Hepatocyte (in vitro differentiated cells): Measurements from ENCODE around the gene DHTKD1. TPM values are rescaled to one million over a fixed set of nuclear protein-coding genes. Genes with fewer than 3 reads are reported as not detected.

Experiments used
- DNase-seq: peaks from one replicate; pipeline ENCODE4 v3.0.0-alpha.2; 2016; ENCODE audit warnings: low spot score
- H2AFZ ChIP-seq: fragments of 200-600 bp; sonication (generic); 2 replicates; pipeline ENCODE4 v1.6.0; 2016; ENCODE audit warnings: antibody characterized with exemption, mild to moderate bottlenecking
- H3K27ac ChIP-seq: fragments of 200-600 bp; sonication (generic); 2 replicates; pipeline ENCODE4 v1.5.1; 2016; ENCODE audit warnings: mild to moderate bottlenecking
- H3K27me3 ChIP-seq: fragments of 200-600 bp; sonication (generic); 2 replicates; pipeline ENCODE4 v1.6.1; 2016
- H3K36me3 ChIP-seq: fragments of 200-600 bp; sonication (generic); replicated peaks from 2 replicates; pipeline ENCODE4 v1.5.1; 2016; ENCODE audit warnings: low read depth; ENCODE audit not compliant: insufficient read depth
- H3K4me1 ChIP-seq: fragments of 200-600 bp; sonication (generic); 2 replicates; pipeline ENCODE4 v1.5.1; 2016; ENCODE audit warnings: mild to moderate bottlenecking, moderate library complexity; ENCODE audit not compliant: insufficient read depth
- H3K4me2 ChIP-seq: fragments of 200-600 bp; sonication (generic); 2 replicates; pipeline ENCODE4 v1.6.0; 2016
- H3K4me3 ChIP-seq: fragments of 200-600 bp; sonication (generic); 2 replicates; pipeline ENCODE4 v1.5.1; 2016; ENCODE audit warnings: mild to moderate bottlenecking
- H3K79me2 ChIP-seq: fragments of 200-600 bp; sonication (generic); 2 replicates; pipeline ENCODE4 v1.6.0; 2017; ENCODE audit warnings: mild to moderate bottlenecking
- H3K9me2 ChIP-seq: fragments of 200-600 bp; sonication (generic); replicated peaks from 2 replicates; pipeline ENCODE4 v1.6.0; 2017; ENCODE audit warnings: mild to moderate bottlenecking; ENCODE audit not compliant: insufficient read depth
- H3K9me3 ChIP-seq: fragments of 200-600 bp; sonication (generic); 2 replicates; pipeline ENCODE4 v1.5.1; 2016; ENCODE audit warnings: low read depth, mild to moderate bottlenecking
- H4K20me1 ChIP-seq: fragments of 200-600 bp; sonication (generic); 2 replicates; pipeline ENCODE4 v1.6.0; 2016; ENCODE audit warnings: mild to moderate bottlenecking; ENCODE audit not compliant: insufficient read depth, poor library complexity, severe bottlenecking
- CTCF ChIP-seq: fragments of 200-600 bp; sonication (generic); IDR thresholded peaks from 2 replicates; pipeline ENCODE4 v1.5.1; 2016; ENCODE audit warnings: antibody characterized with exemption, mild to moderate bottlenecking; ENCODE audit not compliant: poor library complexity
- EZH2 ChIP-seq: fragments of 200-600 bp; sonication (generic); IDR thresholded peaks from 2 replicates; pipeline ENCODE4 v1.6.1; 2016; ENCODE audit warnings: antibody characterized with exemption, mild to moderate bottlenecking, borderline replicate concordance
- EZH2phosphoT487 ChIP-seq: fragments of 200-600 bp; sonication (generic); IDR thresholded peaks from one replicate; pipeline ENCODE4 v1.6.1; 2018; ENCODE audit warnings: antibody characterized with exemption, mild to moderate bottlenecking, low read depth, moderate library complexity; ENCODE audit not compliant: unreplicated experiment, severe bottlenecking
- WGBS: methylation state at CpG from one replicate; pipeline ENCODE4 v1.1.6; 2016; ENCODE audit warnings: low lambda C conversion rate; ENCODE audit errors: missing lambda C conversion rate; 5-methylcytosine and 5-hydroxymethylcytosine counted together
- polyA plus RNA-seq: library from polyadenylated mRNA; unstranded; fragments of >200 nt; fragmentation: Nextera tagmentation; extraction: Ambion mirVana; gene quantifications from 2 replicates; pipeline ENCODE4 v1.2.1, GENCODE V29; 2016
- total RNA-seq: library from RNA; depleted of rRNA; stranded (reverse); fragments of >200 nt; gene quantifications from 2 replicates; pipeline ENCODE4 v1.2.3, GENCODE V29; 2014

Gene DHTKD1
- total and polyA plus RNA-seq, 2 experiments from 2014 or later: 22.8 to 23.8 TPM

- H3K9me3 ChIP-seq: no peaks in the 10 kb centered on the region
- H3K36me3 ChIP-seq: no peaks in the 10 kb centered on the region
- TF ChIP-seq EZH2phosphoT487 (no peak), EZH2 (no peak), CTCF (no peak)
- H3K4me1 ChIP-seq: no peaks in the 10 kb centered on the region
- H3K27ac ChIP-seq: no peak overlapping the region
- H3K9me2 ChIP-seq: no peaks in the 10 kb centered on the region
- WGBS: 98% methylated on average over 5 of the region's 5 CpGs
- DNase-seq: no peak
- no peak overlapping the region for H3K4me2 ChIP-seq
- H3K27me3 ChIP-seq: no peaks in the 10 kb centered on the region
- H3K4me3 ChIP-seq: no peak overlapping the region
- no peaks in the 10 kb centered on the region for H4K20me1 ChIP-seq
- no peaks in the 10 kb centered on the region for H3K79me2 ChIP-seq
- H2AFZ ChIP-seq: no peak overlapping the region
Observed at GRCh38 chr10:12109286-12109685, 40.5 kb downstream of the DHTKD1 start.

GRCh38 chr10:12111528-12111927 lies 42.8 kb downstream of the DHTKD1 start:
- Histone ChIP-seq H4K20me1 (no peaks in the 10 kb centered on the region), H3K27me3 (no peaks in the 10 kb centered on the region), H3K36me3 (no peaks in the 10 kb centered on the region), H3K9me2 (no peaks in the 10 kb centered on the region), H3K4me2 (no peak overlapping the region), H3K27ac (no peak overlapping the region), H3K79me2 (no peaks in the 10 kb centered on the region), H3K9me3 (no peaks in the 10 kb centered on the region), H2AFZ (no peak overlapping the region), H3K4me1 (no peaks in the 10 kb centered on the region), H3K4me3 (no peak overlapping the region)
- DNase-seq: no peak
- no peak for TF ChIP-seq EZH2phosphoT487
- no peak for TF ChIP-seq CTCF
- no peak for TF ChIP-seq EZH2

GRCh38 chr10:12113627-12114026 lies 44.9 kb downstream of the DHTKD1 start:
- no peak for TF ChIP-seq EZH2
- 93% methylated on average over 2 of the region's 2 CpGs for WGBS
- no peak overlapping the region for H3K4me3 ChIP-seq

GRCh38 chr10:12121673-12122072 lies 52.9 kb downstream of the DHTKD1 start:
- Histone ChIP-seq H2AFZ (no peak overlapping the region), H3K27ac (no peak overlapping the region), H3K9me2 (no peaks in the 10 kb centered on the region), H3K4me1 (no peaks in the 10 kb centered on the region), H3K79me2 (no peaks in the 10 kb centered on the region), H3K4me3 (no peak overlapping the region), H3K36me3 (no peaks in the 10 kb centered on the region), H3K4me2 (no peak overlapping the region), H3K27me3 (no peaks in the 10 kb centered on the region), H3K9me3 (no peaks in the 10 kb centered on the region), H4K20me1 (no peaks in the 10 kb centered on the region)
- no peak for DNase-seq
- WGBS: 94% methylated on average over 4 of the region's 4 CpGs
- TF ChIP-seq CTCF: no peak
- no peak for TF ChIP-seq EZH2
- TF ChIP-seq EZH2phosphoT487: no peak

More at GRCh38 chr10:12113627-12114026, 44.9 kb downstream of the DHTKD1 start:
- Histone ChIP-seq H4K20me1 (no peaks in the 10 kb centered on the region), H3K9me2 (no peaks in the 10 kb centered on the region), H3K9me3 (no peaks in the 10 kb centered on the region), H2AFZ (no peak overlapping the region), H3K27ac (no peak overlapping the region), H3K36me3 (no peaks in the 10 kb centered on the region), H3K79me2 (no peaks in the 10 kb centered on the region), H3K4me2 (no peak overlapping the region), H3K4me1 (no peaks in the 10 kb centered on the region), H3K27me3 (no peaks in the 10 kb centered on the region)
- no peak for DNase-seq
